Sigmoid colon (tissue), 7 donors: ENCODE data around the gene XYLT1. TPM values are rescaled to one million over a fixed set of nuclear protein-coding genes. Genes with fewer than 3 reads are reported as not detected.

Experiments used
- DNase-seq: peaks from one replicate; pipeline ENCODE4 v3.0.0-alpha.2; 2019
- H3K27ac ChIP-seq, 4 donors: fragments of 200-600 bp; sonication (generic); one replicate each; pipeline ENCODE4 v1.5.1; 2016 to 2019; ENCODE audit warnings: mild to moderate bottlenecking in 1 of 4
- H3K27me3 ChIP-seq, 3 donors: fragments of 200-600 bp; sonication (generic); one replicate each; pipeline ENCODE4 v1.5.1; 2019; ENCODE audit warnings: mild to moderate bottlenecking in 1 of 3
- H3K36me3 ChIP-seq, 4 donors: fragments of 200-600 bp; sonication (generic); one replicate each; pipeline ENCODE4 v1.5.1; 2016 to 2019
- H3K4me1 ChIP-seq, 4 donors: fragments of 200-600 bp; sonication (generic); one replicate each; pipeline ENCODE4 v1.5.1; 2017 to 2019
- H3K4me3 ChIP-seq, 4 donors: fragments of 200-600 bp; sonication (generic); one replicate each; pipeline ENCODE4 v1.5.1; 2017 to 2019; ENCODE audit warnings: mild to moderate bottlenecking in 2 of 4, moderate library complexity in 1 of 4
- H3K9me3 ChIP-seq, 4 donors: fragments of 200-600 bp in 3 of 4; sonication (generic) in 3 of 4; one replicate each; pipeline versions ENCODE4 v1.5.1 to v1.6.1; 2013 to 2019
- CTCF ChIP-seq, 4 experiments: fragments of 450-650 bp in 3 of 4; fragments of 200-600 bp in 1 of 4; IDR thresholded peaks; one replicate each; pipeline ENCODE4 v1.5.1; 2016 to 2019; ENCODE audit warnings: antibody characterized with exemption in 4 of 4, mild to moderate bottlenecking in 3 of 4, moderate library complexity in 2 of 4
- EP300 ChIP-seq, 4 donors: sonication (generic); formaldehyde crosslinking; IDR thresholded peaks; one replicate each; pipeline ENCODE4 v1.6.1; 2017; ENCODE audit warnings: antibody characterized with exemption in 4 of 4
- POLR2A ChIP-seq, 2 donors: fragments of 450-650 bp; IDR thresholded peaks; one replicate each; pipeline ENCODE4 v1.6.1; 2016; ENCODE audit warnings: antibody characterized with exemption in 2 of 2, mild to moderate bottlenecking in 2 of 2, moderate library complexity in 2 of 2
- POLR2AphosphoS5 ChIP-seq, 4 donors: sonication (generic); formaldehyde crosslinking; IDR thresholded peaks; one replicate each; pipeline ENCODE4 v1.6.1; 2017; ENCODE audit warnings: antibody characterized with exemption in 4 of 4
- WGBS, 2 donors: extraction: QIAGEN DNeasy Blood & Tissue Kit; methylation state at CpG; one replicate each; pipeline ENCODE4 v1.1.7; 2013; 5-methylcytosine and 5-hydroxymethylcytosine counted together
- intact Hi-C: fragments of 100-400 bp; cut with DNase I; formaldehyde crosslinking; loops from one replicate; pipeline ENCODE4 v1.15.1; 2023
- polyA plus RNA-seq, 3 donors: library from polyadenylated mRNA; stranded (reverse); fragments of 200-250 nt; gene quantifications; one replicate each; pipeline ENCODE4 v1.2.3, GENCODE V29; 2013
- total RNA-seq, 4 donors: library from RNA; depleted of rRNA; stranded (reverse); fragments of >200 nt; gene quantifications; one replicate each; pipeline ENCODE4 v1.1.0, GENCODE V29; 2016
- donor health status: healthy with polysubstance abuse.
- donor health status: Bipolar disorder and iron deficiency.
- donor health status: healthy.

XYLT1 gene
- total and polyA plus RNA-seq, 7 donors: 0.60 to 33.2 (median 23.0) TPM

GRCh38 chr16:17387256-17387655 is 83.5 kb downstream of the XYLT1 start:
- peak overlapping the region; percentile 86 to 97 (median 88) for H3K27ac ChIP-seq
- no peaks in the 10 kb centered on the region for H3K9me3 ChIP-seq
- 92 to 94% methylated on average over 4 of the region's 4 CpGs for WGBS, 2 donors
- intact Hi-C loops: no loop called here
- TF ChIP-seq CTCF (IDR thresholded peaks at IDR 0.05): no peak
- TF ChIP-seq POLR2AphosphoS5 (IDR thresholded peaks at IDR 0.05): no peak
- no peak for TF ChIP-seq POLR2A (IDR thresholded peaks at IDR 0.05)
- TF ChIP-seq EP300 (IDR thresholded peaks at IDR 0.05): no peak
- no peak for DNase-seq
- H3K36me3 ChIP-seq: no peaks in the 10 kb centered on the region
- no peak overlapping the region for H3K4me3 ChIP-seq
- H3K27me3 ChIP-seq: no peaks in the 10 kb centered on the region
- H3K4me1 ChIP-seq: peaks cover 0 to 91% (median 79%) of the 10 kb centered on the region in 4 donors

- 90 to 93% methylated on average over 3 of the region's 3 CpGs for WGBS, 2 donors
- TF ChIP-seq CTCF (IDR thresholded peaks at IDR 0.05) (no peak), EP300 (IDR thresholded peaks at IDR 0.05) (no peak), POLR2AphosphoS5 (IDR thresholded peaks at IDR 0.05) (no peak), POLR2A (IDR thresholded peaks at IDR 0.05) (no peak)
- Histone ChIP-seq H3K4me3 (no peak overlapping the region), H3K36me3 (no peaks in the 10 kb centered on the region), H3K27me3 (no peaks in the 10 kb centered on the region), H3K4me1 (peaks cover 0 to 89% (median 82%) of the 10 kb centered on the region in 4 donors), H3K27ac (peak overlapping the region; percentile 86 to 97 (median 88)), H3K9me3 (no peaks in the 10 kb centered on the region)
- intact Hi-C loops: no loop called here
- no peak for DNase-seq
Measured at GRCh38 chr16:17386229-17386628, 84.5 kb downstream of the XYLT1 start.

GRCh38 chr16:17384471-17384870 is 86.3 kb downstream of the XYLT1 start:
- no peaks in the 10 kb centered on the region for H3K27me3 ChIP-seq
- no peak for DNase-seq
- peak overlapping the region; percentile 86 to 97 (median 88) for H3K27ac ChIP-seq
- TF ChIP-seq POLR2A (IDR thresholded peaks at IDR 0.05): no peak
- peak in 1 of 4 donors; percentile 21 for TF ChIP-seq POLR2AphosphoS5 (IDR thresholded peaks at IDR 0.05)
- TF ChIP-seq CTCF (IDR thresholded peaks at IDR 0.05): no peak
- no peak for TF ChIP-seq EP300 (IDR thresholded peaks at IDR 0.05)
- no peak overlapping the region for H3K4me3 ChIP-seq
- 89 to 91% methylated on average over 5 of the region's 5 CpGs for WGBS, 2 donors
- H3K4me1 ChIP-seq: peaks cover 0 to 91% (median 85%) of the 10 kb centered on the region in 4 donors
- H3K9me3 ChIP-seq: no peaks in the 10 kb centered on the region
- H3K36me3 ChIP-seq: no peaks in the 10 kb centered on the region
- intact Hi-C loops: loop anchor here (5.0 kb wide), 1 partner anchor 37 kb away; no protein-coding TSS in a partner anchor

GRCh38 chr16:17382949-17383863 is 87.6 kb downstream of the XYLT1 start:
- no peaks in the 10 kb centered on the region for H3K27me3 ChIP-seq
- H3K9me3 ChIP-seq: no peaks in the 10 kb centered on the region
- peaks cover 0 to 93% (median 91%) of the 10 kb centered on the region in 4 donors for H3K4me1 ChIP-seq
- peak overlapping the region; percentile 86 to 97 (median 88) for H3K27ac ChIP-seq
- H3K4me3 ChIP-seq: no peak overlapping the region
- WGBS, 2 donors: 56 to 63% methylated on average over 14 of the region's 14 CpGs
- no peaks in the 10 kb centered on the region for H3K36me3 ChIP-seq
- intact Hi-C loops: loop anchor here (5.0 kb wide), 1 partner anchor 36 kb away; no protein-coding TSS in a partner anchor
- TF ChIP-seq EP300 (IDR thresholded peaks at IDR 0.05) (peak; percentile 61 to 95 (median 78)), POLR2AphosphoS5 (IDR thresholded peaks at IDR 0.05) (peak; percentile 41 to 79 (median 56)), POLR2A (IDR thresholded peaks at IDR 0.05) (no peak), CTCF (IDR thresholded peaks at IDR 0.05) (no peak)
- peak; percentile 79 for DNase-seq
